HG02973 (cell line): Measurements from ENCODE around the gene DPH2.

Experiments
- ATAC-seq: cut with Tn5 transposase; IDR thresholded peaks from one replicate; pipeline ENCODE4 v1.9.1; 2021; ENCODE audit warnings: moderate library complexity; ENCODE audit not compliant: unreplicated experiment

The DPH2 gene, protein sequence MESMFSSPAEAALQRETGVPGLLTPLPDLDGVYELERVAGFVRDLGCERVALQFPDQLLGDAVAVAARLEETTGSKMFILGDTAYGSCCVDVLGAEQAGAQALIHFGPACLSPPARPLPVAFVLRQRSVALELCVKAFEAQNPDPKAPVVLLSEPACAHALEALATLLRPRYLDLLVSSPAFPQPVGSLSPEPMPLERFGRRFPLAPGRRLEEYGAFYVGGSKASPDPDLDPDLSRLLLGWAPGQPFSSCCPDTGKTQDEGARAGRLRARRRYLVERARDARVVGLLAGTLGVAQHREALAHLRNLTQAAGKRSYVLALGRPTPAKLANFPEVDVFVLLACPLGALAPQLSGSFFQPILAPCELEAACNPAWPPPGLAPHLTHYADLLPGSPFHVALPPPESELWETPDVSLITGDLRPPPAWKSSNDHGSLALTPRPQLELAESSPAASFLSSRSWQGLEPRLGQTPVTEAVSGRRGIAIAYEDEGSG

DNA sequence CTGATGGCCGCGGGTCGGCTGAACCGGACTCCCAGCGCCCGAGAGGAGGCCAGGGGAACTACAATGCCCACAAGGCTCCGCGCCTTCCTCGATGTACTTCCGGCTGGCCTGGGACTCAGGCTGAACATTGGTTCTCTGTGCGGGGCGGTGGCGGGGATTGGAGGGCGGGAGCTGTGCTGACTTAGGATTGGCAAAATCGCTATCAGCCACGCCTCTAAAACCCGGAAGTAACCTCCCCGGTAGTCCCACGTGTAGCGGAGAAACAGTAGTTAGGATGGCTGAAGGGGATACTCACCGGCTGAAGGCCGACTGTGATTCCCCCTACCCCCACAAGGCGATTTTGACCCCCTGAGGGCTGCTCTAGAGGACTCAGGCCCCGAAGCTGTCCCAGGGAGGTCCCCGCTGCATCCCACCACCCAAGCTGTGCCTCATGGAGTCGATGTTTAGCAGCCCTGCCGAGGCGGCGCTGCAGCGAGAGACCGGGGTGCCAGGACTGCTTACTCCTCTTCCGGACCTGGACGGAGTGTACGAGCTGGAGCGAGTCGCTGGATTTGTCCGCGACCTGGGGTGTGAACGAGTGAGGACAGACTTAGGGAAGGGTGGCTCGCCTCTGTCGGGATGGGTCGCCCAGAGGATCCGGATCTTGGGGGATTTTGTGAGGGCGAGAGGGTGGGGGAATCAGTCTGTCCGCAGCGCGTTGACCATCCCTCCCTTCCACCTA, at the start of gene DPH2:
Gene DPH2 (plus strand): TSS at position 265 of the 721 bp plus-strand sequence. CDS start 166 bp downstream, at position 431.
- ATAC-seq, result peak; percentile 68

DNA sequence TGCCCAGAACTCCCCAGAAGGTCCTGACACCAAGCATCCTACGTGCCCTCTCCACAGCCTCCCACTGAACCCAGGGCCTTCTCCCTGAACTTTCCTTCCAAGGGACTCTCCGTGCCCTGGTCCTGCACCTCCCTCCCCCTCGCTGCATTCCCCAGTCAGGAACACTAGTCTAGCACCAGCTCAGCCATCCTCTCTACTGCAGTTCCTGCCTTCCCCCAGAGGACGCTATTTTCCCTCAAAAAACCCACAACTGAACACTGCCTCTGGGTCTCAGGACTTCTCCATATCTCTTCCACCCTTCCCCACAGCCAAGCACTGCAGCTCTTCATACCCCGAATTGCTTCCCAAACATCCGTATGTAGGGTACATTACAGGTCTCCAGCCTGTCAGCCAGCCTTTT, 48.8 kb upstream of the DPH2 start:
- no peak for ATAC-seq

DNA sequence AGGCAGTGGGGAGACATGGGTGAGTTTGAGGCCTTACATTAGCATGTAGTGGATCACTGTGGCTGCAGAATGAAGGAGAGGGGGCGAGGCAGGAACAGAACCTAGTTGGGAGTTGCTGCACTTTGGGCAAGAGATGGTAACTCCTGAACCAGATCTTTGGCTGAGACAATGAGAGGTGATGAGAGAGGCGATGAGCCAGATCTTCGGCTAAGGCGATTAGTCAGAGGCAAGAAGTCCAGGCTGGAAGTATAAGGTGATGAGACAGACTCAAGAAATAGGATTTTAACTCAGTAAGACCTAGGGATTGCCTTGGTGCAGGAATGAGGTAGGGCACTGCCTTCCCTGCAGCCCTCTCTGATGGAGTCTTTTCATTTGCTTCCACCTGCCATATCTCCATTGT, 45.3 kb upstream of the DPH2 start:
- ATAC-seq, result no peak

DNA sequence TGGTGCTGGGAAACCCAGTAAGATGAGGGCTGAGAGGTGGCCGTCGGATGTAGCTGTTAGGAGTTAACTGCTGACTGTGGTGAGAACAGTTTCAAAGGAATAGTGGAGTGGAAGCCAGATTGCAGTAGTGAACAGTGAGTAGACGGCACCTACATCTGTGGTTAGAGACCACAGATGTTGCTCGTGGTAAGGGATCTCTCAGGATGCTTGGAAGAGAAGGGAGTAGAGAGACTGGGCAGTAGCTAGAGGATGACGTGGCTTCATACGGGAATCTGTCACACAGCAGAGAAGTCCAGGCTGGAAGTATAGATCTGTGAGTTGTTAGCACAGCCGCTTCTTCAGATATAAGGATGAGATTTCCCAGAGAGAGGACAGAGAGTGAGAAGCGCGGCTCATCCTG, 44.0 kb upstream of the DPH2 start:
- ATAC-seq, result no peak

DNA sequence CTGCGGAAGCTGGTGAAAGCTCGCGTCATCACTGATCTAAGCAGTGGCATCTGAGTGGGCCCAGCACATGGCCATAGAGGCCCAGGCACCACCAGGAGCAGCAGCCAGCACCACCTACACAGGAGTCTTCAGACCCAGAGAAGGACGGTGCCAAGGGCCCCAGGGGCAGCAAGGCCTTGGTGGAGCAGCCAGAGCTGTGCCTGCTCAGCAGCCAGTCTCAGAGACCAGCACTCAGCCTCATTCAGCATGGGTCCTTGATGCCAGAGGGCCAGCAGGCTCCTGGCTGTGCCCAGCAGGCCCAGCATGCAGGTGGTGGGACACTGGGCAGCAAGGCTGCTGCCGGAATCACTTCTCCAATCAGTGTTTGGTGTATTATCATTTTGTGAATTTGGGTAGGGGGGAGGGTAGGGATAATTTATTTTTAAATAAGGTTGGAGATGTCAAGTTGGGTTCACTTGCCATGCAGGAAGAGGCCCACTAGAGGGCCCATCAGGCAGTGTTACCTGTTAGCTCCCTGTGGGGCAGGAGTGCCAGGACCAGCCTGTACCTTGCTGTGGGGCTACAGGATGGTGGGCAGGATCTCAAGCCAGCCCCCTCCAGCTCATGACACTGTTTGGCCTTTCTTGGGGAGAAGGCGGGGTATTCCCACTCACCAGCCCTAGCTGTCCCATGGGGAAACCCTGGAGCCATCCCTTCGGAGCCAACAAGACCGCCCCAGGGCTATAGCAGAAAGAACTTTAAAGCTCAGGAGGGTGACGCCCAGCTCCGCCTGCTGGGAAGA, 39.5 kb upstream of the DPH2 start:
- no peak for ATAC-seq

DNA sequence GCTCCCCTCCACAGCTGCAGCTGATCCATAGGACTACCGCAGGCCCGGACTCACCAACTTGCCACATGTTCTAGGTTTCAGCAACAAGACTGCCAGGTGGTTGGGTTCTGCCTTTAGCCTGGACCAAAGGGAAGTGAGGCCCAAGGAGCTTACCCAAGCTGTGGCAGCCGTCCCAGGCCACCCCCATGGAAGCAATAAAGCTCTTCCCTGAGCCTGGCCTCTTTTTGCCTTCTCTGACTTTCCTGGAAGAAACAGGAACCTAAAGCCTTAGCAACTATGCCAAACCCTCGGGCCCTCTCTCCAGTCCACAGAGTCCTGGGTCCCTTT, 38.9 kb upstream of the DPH2 start:
- no peak for ATAC-seq

DNA sequence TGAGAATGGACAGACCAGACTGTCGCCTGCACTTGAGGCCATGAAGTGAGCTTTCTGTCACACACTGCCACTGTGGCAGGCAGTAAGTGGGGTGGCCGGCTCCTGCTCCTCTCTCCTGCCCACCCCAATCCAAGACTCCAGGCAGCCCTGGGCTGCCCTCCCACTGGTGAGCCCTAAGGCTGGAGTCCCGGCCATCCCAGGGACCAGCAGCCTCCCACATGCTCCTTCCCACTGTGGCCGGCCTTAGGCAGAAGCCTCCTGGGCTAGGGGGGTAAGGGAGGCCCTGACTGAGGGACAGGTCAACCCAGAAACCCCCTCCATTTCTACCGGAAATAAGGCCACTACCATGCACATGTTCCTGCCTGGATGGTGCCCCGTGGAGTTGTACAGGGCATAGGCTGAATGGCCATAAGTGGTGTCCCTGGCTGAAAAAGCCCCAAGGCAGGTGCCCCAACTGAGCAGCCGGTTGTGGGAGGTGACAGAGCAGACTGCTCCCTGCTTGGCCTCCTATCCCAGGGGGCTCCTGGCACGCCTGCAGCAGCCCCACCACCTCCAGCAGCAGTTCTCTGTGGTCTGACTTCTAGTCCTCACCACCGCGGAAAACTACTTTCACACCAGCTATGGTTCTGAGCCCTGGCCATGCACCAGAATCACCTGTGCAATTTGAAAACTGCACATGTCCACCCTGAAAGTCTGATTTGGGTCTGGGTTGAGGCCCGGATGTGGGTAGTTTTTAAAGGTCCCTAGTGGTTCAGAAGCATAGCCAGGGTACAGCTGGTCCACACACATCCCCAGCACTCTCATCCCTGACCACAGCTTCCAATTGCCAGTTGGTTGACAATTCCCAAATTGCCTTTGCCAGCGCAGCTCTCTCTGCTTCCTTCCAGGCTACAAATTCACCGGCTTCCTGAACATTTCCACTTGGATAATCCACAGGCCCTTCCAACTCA, 37.8 kb upstream of the DPH2 start:
- ATAC-seq, result no peak

DNA sequence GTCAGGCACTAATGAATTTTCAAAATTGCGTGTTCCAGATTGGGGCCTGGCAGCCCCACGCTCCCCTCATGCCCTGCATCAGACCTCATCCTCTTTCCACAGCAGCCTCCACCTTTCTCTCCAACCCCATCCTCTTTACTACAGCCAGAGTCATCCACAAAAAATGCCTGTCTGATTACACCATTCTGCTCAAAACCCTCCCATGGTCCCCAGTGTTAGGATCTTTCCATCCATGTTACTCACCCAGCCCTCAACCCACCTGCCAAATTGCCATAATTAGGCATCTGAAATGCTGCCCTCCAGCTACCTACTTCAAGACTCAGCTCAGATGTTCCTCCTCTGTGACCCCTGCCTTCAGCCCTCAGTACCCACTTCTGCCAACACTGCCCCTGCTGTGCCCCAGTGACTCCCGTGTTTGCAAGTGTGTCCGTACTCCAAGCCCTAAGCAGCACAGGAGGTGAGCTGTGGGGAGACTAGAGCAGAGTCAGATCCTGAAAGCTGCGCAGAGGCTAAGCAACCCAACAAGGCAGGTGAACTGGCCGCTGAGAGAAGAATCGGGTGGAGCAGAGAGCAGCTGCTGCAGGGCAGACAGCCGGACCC, 36.9 kb upstream of the DPH2 start:
- ATAC-seq, result no peak

DNA sequence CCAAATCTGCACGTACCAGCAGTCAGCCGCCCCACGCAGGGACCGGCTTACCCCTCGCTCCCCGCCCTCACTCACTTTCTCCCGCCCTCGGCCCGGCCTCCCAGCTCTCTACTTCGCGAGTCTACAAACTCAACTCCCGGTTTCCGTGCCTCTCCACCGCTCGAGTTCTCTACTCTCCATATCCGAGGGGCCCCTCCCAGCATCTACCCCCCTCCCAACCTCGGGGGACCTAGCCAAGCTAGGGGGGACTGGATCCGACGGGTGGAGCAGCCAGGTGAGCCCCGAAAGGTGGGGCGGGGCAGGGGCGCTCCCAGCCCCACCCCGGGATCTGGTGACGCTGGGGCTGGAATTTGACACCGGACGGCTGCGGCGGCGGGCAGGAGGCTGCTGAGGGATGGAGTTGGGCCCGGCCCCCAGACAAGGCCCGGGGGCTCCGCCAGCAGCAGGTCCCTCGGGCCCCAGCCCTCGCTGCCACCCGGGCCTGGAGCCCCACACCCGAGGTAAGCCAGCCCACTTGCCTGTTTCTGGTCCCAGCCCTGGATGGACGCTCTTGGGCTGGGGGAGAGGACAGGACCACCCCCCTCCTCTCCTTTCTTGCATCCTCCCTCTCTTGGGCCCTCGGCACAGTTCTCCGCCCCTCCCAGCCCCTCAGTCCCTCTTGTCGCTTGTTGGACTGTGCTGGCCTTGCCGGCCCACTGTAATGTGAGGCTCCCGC, 36.3 kb upstream of the DPH2 start, which contains the start of gene ARTN:
Gene ARTN (plus strand): TSS at position 416 of the 715 bp plus-strand sequence. CDS start 1,856 bp downstream, outside the sequence.
- ATAC-seq, result no peak

DNA sequence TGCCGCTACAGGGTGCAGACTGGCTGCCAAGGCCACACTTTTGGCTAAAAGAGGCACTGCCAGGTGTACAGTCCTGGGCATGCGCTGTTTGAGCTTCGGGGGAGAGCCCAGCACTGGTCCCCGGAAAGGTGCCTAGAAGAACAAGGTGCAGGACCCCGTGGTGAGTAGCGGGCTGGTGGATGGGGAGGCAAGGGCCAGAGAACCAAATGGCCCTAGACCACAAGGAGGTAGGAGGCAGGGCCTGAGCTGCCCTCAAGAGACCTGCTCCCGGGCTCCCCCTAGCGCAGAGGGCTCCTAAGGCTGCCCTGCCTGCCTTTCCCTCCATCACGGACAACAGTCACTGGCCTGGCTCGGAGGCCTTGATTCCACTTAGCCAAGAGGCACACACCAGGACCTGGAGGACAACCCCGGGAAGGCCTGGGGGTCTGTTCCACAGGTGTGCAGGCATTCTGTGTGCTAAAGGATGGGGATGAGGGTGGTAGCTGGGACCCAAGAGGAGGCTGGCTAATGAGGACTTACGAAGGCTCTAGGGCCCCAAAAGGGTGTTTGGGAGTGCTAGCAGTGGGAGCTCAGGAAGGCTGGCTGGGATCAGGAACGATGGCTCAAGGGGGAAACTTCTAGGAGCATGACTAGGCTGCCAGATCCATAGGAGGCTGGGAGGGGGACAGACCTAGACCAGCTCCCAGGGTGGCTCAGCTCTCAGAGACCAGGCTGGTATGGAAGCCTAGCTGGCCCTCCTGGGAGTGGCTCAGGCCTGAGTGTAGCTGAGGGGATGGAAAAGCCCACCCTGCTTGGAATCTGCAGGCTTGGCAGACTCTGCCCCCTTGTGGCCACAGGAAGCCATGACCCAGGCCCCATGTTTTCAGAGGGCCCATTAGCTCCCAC, 35.5 kb upstream of the DPH2 start:
- no peak for ATAC-seq

DNA sequence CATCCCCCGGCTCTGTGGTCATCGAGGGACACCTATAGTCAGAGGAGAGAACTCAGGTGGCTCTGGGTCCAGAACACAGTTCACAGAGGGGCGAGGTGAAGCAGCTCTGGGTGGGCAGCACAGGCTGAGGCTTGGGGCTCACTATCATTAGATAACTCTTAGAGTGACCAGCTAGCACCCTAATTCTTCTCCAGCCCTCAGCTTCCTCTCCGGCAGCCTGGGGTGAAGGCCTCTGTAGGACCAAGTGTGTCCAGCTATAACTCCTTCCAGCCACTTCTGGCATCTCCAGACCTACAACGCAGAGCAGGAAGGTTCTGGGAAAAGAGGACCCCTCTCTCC, 34.9 kb upstream of the DPH2 start:
- no peak for ATAC-seq

DNA sequence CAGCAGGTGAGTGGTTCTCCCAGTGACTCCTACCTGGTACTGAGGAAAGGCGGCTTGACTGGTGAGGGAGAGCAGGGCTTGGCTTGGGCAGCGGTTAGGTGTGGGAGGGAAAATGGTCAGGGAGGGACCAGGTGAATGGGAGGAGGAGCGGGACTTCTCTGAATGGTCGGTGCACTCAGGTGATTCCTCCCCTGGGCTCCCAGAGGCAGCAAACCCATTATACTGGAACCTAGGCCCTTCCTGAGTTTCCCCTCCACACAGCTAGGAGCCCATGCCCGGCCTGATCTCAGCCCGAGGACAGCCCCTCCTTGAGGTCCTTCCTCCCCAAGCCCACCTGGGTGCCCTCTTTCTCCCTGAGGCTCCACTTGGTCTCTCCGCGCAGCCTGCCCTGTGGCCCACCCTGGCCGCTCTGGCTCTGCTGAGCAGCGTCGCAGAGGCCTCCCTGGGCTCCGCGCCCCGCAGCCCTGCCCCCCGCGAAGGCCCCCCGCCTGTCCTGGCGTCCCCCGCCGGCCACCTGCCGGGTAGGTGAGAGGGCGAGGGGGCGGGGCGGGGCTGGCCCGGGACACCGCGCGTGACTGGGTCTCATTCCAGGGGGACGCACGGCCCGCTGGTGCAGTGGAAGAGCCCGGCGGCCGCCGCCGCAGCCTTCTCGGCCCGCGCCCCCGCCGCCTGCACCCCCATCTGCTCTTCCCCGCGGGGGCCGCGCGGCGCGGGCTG, 33.9 kb upstream of the DPH2 start:
- no peak for ATAC-seq

DNA sequence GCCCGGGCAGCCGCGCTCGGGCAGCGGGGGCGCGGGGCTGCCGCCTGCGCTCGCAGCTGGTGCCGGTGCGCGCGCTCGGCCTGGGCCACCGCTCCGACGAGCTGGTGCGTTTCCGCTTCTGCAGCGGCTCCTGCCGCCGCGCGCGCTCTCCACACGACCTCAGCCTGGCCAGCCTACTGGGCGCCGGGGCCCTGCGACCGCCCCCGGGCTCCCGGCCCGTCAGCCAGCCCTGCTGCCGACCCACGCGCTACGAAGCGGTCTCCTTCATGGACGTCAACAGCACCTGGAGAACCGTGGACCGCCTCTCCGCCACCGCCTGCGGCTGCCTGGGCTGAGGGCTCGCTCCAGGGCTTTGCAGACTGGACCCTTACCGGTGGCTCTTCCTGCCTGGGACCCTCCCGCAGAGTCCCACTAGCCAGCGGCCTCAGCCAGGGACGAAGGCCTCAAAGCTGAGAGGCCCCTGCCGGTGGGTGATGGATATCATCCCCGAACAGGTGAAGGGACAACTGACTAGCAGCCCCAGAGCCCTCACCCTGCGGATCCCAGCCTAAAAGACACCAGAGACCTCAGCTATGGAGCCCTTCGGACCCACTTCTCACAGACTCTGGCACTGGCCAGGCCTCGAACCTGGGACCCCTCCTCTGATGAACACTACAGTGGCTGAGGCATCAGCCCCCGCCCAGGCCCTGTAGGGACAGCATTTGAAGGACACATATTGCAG, 33.2 kb upstream of the DPH2 start:
- no peak for ATAC-seq

DNA sequence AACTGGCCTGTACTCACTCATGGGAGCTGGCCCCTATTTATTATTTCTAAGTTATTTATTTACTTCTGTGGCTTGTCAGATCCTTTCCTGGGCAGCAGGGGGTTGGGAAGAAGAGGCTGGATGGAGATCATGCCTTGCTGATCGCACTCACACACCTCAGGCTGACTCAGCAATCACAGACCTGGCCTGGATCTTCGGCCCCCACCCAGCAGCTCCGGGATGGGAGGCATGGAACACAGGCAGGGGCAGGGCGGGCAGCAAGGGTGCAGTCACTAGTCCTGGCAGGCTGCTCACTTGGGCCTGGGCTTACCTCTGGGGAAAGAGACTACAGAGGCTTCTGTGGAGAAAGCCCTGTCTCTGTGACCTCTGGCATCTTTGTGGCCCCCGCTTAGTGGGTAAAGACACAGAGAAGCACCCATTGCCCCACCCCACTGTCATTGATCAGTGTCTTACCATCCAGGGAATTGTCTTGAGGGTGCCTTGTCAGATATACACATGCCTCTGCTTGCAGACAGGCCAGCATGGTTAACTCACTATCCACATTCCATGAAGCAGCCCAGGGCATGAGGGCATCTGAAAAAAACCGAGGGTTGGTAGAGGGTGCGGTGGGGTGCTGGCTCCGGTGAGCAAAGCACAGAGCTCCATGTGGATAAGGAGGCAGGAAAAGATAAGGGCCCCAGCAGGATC, 32.5 kb upstream of the DPH2 start:
- ATAC-seq, result no peak

DNA sequence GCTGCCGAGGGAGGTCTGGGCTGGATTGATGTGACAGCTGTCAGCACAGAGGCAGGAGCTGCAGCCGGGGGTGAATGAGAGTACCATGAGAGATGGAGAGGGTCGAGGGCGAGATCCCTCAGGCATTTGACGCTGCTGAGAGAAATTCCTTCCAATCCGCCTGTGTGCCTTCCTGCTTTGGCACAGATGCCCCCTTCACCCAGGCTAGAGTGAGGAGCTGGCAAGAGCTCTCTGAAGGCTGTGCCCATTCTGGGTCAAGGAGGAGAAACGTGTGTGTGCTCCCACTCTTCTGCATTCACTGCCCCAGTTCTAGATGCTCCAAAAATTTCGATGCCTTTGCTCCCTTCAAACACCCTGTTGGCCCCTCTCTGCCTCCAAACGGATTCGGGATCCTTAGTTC, 31.4 kb upstream of the DPH2 start:
- ATAC-seq, result no peak

DNA sequence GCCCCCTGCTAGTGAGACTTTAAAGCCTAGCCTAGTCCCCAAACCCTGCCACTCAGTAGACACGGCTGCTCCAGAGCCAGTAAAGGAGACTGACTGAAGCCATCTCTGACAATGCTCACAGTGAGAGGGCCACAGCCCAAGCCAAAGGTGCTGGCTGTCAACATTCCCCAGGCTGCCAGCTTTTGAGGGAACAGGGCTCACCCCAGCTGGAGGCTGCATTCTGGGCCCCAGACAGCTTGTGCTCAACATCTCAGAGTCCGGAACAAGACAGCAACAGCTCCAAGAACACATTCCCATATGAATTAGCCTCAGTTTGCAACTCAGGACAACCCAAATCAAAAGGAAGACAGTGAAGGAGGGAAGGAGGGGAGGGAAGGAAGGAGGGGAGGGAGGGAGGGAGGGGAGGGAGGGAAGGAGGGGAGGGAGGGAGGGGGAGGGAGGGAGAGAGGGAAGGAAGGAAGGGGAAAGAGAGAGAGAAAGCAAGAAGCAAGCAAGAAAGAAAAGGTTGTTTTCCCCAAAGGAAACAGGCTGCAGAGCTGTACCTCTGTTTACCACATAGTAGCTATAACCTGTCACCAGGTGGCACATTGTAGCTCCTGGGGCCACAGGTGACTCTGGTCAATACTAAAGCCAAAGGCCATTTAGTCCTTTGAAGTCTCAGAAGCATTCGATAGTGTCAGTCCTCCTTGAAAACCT, 30.8 kb upstream of the DPH2 start:
- no peak for ATAC-seq
